DND-41 (cell line): ENCODE data around the gene HSPG2.
"Not testable (repeated sequence)": the region's sequence is repeated elsewhere in the genome, so short reads cannot be mapped to it uniquely, and the experiment has no call there.

ENCODE experiments used
- ATAC-seq: fragments of 200-7000 bp; cut with Tn5 transposase; 3 replicates; pipeline ENCODE4 v1.9.1; 2021; ENCODE audit warnings: low read depth; ENCODE audit not compliant: insufficient read depth
- DNase-seq: peaks from one replicate; pipeline ENCODE4 v3.0.0-alpha.2; 2020
- H2AFZ ChIP-seq: 2 replicates; pipeline ENCODE4 v1.6.0; 2012; ENCODE audit warnings: low read depth, low read length
- H3K27ac ChIP-seq: 2 replicates; pipeline ENCODE4 v1.5.1; 2012; ENCODE audit warnings: low read length, inconsistent platforms
- H3K27me3 ChIP-seq: fragments of 200-600 bp; sonication (generic); 2 replicates; pipeline ENCODE4 v1.6.0; 2012; ENCODE audit warnings: low read length, mild to moderate bottlenecking, inconsistent platforms; ENCODE audit not compliant: insufficient read depth, poor library complexity
- H3K36me3 ChIP-seq: 2 replicates; pipeline ENCODE4 v1.5.1; 2012; ENCODE audit warnings: low read length, inconsistent platforms; ENCODE audit not compliant: insufficient read depth
- H3K4me1 ChIP-seq: 2 replicates; pipeline ENCODE4 v1.5.1; 2012; ENCODE audit warnings: mild to moderate bottlenecking, low read length; ENCODE audit not compliant: insufficient read depth
- H3K4me2 ChIP-seq: 2 replicates; pipeline ENCODE4 v1.6.0; 2012; ENCODE audit warnings: mild to moderate bottlenecking, moderate library complexity, low read length, inconsistent platforms; ENCODE audit not compliant: insufficient read depth
- H3K4me3 ChIP-seq, 2 experiments: fragments of 200-600 bp in 1 of 2; shearing (Covaris generic) in 1 of 2; 2 replicates each; pipeline ENCODE4 v1.5.1; 2012 to 2016; ENCODE audit warnings: inconsistent platforms in 2 of 2, low read length in 2 of 2, mild to moderate bottlenecking in 2 of 2, low read depth in 1 of 2, moderate library complexity in 1 of 2
- H3K79me2 ChIP-seq: 2 replicates; pipeline ENCODE4 v1.6.0; 2012; ENCODE audit warnings: low read length, inconsistent platforms; ENCODE audit not compliant: insufficient read depth
- H3K9ac ChIP-seq: 2 replicates; pipeline ENCODE4 v1.6.0; 2012; ENCODE audit warnings: low read depth, mild to moderate bottlenecking, inconsistent platforms, low read length, moderate library complexity
- H3K9me3 ChIP-seq: 2 replicates; pipeline ENCODE4 v1.5.1; 2012; ENCODE audit warnings: low read length, moderate library complexity, mild to moderate bottlenecking, inconsistent platforms; ENCODE audit not compliant: insufficient read depth, severe bottlenecking
- H4K20me1 ChIP-seq: 2 replicates; pipeline ENCODE4 v1.6.0; 2012; ENCODE audit warnings: low read length; ENCODE audit not compliant: insufficient read depth
- CTCF ChIP-seq: IDR thresholded peaks from 2 replicates; pipeline ENCODE4 v1.5.1; 2012; ENCODE audit warnings: borderline replicate concordance, low read length, moderate library complexity, mild to moderate bottlenecking; ENCODE audit not compliant: poor library complexity, severe bottlenecking; ENCODE audit errors: extremely low read depth
- EZH2 ChIP-seq: IDR thresholded peaks from 3 replicates; pipeline ENCODE4 v1.6.1; 2012; ENCODE audit warnings: borderline replicate concordance, low read depth, mild to moderate bottlenecking, moderate library complexity, low read length, inconsistent platforms; ENCODE audit not compliant: severe bottlenecking

The HSPG2 gene

GRCh38 chr1:21909286-21909759 lies 27.8 kb downstream of the HSPG2 start:
- no peaks in the 10 kb centered on the region for H3K4me1 ChIP-seq
- no peak overlapping the region for H3K27ac ChIP-seq
- peaks cover 5% of the 10 kb centered on the region; the same call in 1 of the 2 replicates for H4K20me1 ChIP-seq
- TF ChIP-seq EZH2 = no peak
- no peak for TF ChIP-seq CTCF
- no peak for ATAC-seq
- no peak for DNase-seq
- H2AFZ ChIP-seq = no peak overlapping the region
- no peak overlapping the region for H3K4me3 ChIP-seq
- H3K79me2 ChIP-seq = no peaks in the 10 kb centered on the region
- H3K9me3 ChIP-seq = no peaks in the 10 kb centered on the region
- H3K9ac ChIP-seq = no peak overlapping the region
- H3K36me3 ChIP-seq = no peaks in the 10 kb centered on the region
- H3K27me3 ChIP-seq = no peaks in the 10 kb centered on the region
- H3K4me2 ChIP-seq = no peak overlapping the region

- not testable (repeated sequence) for H3K79me2 ChIP-seq, ATAC-seq, H3K4me1 ChIP-seq
Measured at GRCh38 chr1:21907737-21908534, 29.2 kb downstream of the HSPG2 start.

DNA sequence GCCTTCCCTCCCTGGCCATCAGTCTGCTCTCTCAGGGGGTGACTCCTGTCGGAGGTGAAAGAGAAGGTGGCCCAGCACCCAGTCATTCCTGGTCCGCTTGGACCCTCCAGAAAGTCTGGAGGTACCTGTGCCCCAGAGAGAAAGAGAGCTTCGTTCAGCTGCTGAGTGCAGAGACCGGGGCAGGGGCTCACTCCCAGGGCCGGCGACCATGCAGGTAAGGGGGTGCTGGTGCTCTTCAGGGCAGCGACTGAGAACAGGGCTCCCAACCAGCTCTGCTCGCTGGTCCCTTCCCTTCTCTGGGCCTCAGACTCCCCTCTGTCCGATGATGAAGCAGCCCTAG lies 30.1 kb downstream of the HSPG2 start:
- H3K9ac ChIP-seq = no peak overlapping the region
- no peak overlapping the region for H3K4me2 ChIP-seq
- H3K79me2 ChIP-seq = no peaks in the 10 kb centered on the region
- H3K4me3 ChIP-seq = no peak overlapping the region
- no peak overlapping the region for H3K27ac ChIP-seq
- TF ChIP-seq CTCF (no peak), EZH2 (no peak)
- no peak overlapping the region for H2AFZ ChIP-seq
- H3K36me3 ChIP-seq = no peaks in the 10 kb centered on the region
- ATAC-seq (no peak), DNase-seq (no peak)
- H3K4me1 ChIP-seq = no peaks in the 10 kb centered on the region
- no peaks in the 10 kb centered on the region for H3K27me3 ChIP-seq
- no peaks in the 10 kb centered on the region for H3K9me3 ChIP-seq
- H4K20me1 ChIP-seq = peaks cover 5% of the 10 kb centered on the region; the same call in 1 of the 2 replicates

More at GRCh38 chr1:21907737-21908534, 29.2 kb downstream of the HSPG2 start:
- not testable (repeated sequence) for H3K4me2 ChIP-seq, H3K27ac ChIP-seq, H4K20me1 ChIP-seq, H3K4me3 ChIP-seq, H3K9me3 ChIP-seq, H3K36me3 ChIP-seq, DNase-seq, H3K9ac ChIP-seq, H2AFZ ChIP-seq, H3K27me3 ChIP-seq

DNA sequence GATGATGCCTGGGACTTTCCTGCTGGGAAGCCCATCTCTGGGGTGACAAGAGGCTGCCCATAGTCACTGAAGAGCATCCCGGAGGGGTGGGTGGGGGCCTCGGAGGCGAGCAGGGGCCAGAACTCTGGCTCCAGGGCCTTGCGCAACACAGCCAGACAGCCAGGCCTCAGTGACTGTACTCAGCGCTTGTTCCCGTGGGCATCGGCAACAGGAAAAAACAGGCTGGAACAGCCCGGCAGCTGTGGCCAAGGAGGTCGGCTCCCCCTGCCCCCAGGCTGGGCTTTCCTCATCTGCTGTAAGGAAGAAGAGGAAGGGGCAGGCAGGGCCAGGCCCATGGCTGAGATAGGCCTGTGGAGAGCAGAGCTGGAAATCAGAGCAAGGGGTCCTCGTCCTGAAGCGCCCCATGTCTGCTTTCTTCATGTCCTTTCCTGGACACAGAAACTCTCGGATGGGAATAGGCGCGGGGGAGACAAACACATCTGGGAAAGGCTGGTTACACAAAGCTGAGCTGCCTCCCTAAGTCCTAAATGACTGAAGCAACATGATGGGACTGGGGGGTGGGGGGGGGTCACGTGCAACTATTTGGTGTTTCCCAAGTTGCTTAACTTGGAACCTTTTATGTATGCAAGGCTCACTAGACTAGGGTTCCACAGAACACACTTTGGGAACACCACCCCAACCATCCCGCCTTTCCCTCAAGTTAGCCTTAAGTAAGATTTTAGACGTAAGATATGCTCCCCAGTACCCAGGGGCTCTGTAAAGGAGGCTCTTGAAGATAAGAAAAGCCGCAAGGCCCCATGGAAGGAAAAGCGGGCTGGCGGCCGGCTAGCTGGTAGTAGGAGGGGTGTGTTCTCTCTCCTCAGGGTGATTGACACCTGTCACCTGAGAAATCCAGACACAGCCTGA lies 30.7 kb downstream of the HSPG2 start:
- no peaks in the 10 kb centered on the region for H3K79me2 ChIP-seq
- no peak overlapping the region for H2AFZ ChIP-seq
- H3K27me3 ChIP-seq = no peaks in the 10 kb centered on the region
- no peak for DNase-seq
- H3K27ac ChIP-seq = no peak overlapping the region
- no peak overlapping the region for H3K9ac ChIP-seq
- no peak overlapping the region for H3K4me3 ChIP-seq
- no peaks in the 10 kb centered on the region for H3K9me3 ChIP-seq
- no peak overlapping the region for H3K4me2 ChIP-seq
- no peaks in the 10 kb centered on the region for H3K36me3 ChIP-seq
- peaks cover 5% of the 10 kb centered on the region; the same call in 1 of the 2 replicates for H4K20me1 ChIP-seq
- TF ChIP-seq EZH2 (no peak), CTCF (no peak)
- ATAC-seq = no peak
- H3K4me1 ChIP-seq = no peaks in the 10 kb centered on the region
